PFSK-1 (cell line): ENCODE measurements around the gene APBB2.
A peak's percentile ranks its signal among the peaks of the same experiment; 100 is the strongest.

ENCODE experiments used
- FOXP2 ChIP-seq: optimal IDR thresholded peaks from 2 replicates; pipeline ENCODE3; 2011; ENCODE audit warnings: borderline replicate concordance, control low read depth, inconsistent platforms; ENCODE audit not compliant: insufficient read depth; ENCODE audit errors: extremely low read length, extremely low read depth
- POLR2AphosphoS5 ChIP-seq: IDR thresholded peaks from 2 replicates; pipeline ENCODE4 v1.6.1; 2012; ENCODE audit warnings: low read depth, mild to moderate bottlenecking, control low read depth, low read length, moderate library complexity
- REST ChIP-seq, 2 experiments: IDR thresholded peaks; 2 replicates each; pipeline versions ENCODE4 v1.6.1 to v1.8.0; 2011 to 2012; ENCODE audit warnings: low read depth in 2 of 2, low read length in 2 of 2, control low read depth in 1 of 2, inconsistent platforms in 1 of 2, mild to moderate bottlenecking in 1 of 2, moderate library complexity in 1 of 2; ENCODE audit not compliant: insufficient read depth in 1 of 2
- SIN3A ChIP-seq: IDR thresholded peaks from 2 replicates; pipeline ENCODE4 v1.6.1; 2012; ENCODE audit warnings: mild to moderate bottlenecking, low read length, moderate library complexity, borderline replicate concordance; ENCODE audit not compliant: insufficient read depth
- TAF1 ChIP-seq: IDR thresholded peaks from 2 replicates; pipeline ENCODE4 v1.6.1; 2012; ENCODE audit warnings: low read length, control low read depth, borderline replicate concordance; ENCODE audit not compliant: insufficient read depth

APBB2 gene

GRCh38 chr4:40916880-40917279, 297.5 kb downstream of the APBB2 start:
- TF ChIP-seq FOXP2 (peak; percentile 36), POLR2AphosphoS5 (no peak)

DNA sequence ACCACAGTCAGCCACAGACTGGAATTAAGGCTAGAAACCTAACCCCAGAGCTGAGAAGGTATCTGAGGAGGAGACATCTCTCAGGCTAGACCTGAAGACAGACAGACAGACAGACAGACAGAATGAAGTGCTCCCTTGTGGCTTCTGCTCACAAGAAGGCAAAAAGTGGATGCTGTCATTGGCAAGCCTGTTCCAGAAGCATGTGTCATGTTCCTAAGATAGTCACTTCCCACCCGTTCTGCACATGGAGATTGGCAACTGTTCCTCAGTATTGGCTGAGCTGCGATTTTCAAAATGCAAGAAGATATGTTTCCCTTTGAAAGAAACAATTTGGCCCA, 298.2 kb downstream of the APBB2 start:
- TF ChIP-seq REST (IDR thresholded peaks at IDR 0.05; ENCODE audit: insufficient read depth in 1 of 2, low read depth in 2 of 2, low read length in 2 of 2), result no peak
- no peak for TF ChIP-seq POLR2AphosphoS5
- TF ChIP-seq TAF1, result no peak
- no peak for TF ChIP-seq SIN3A
- no peak for TF ChIP-seq FOXP2

GRCh38 chr4:40915318-40916217, 298.8 kb downstream of the APBB2 start:
- TF ChIP-seq REST (IDR thresholded peaks at IDR 0.05; ENCODE audit: insufficient read depth in 1 of 2, low read depth in 2 of 2, low read length in 2 of 2) (no peak), POLR2AphosphoS5 (no peak), SIN3A (no peak), TAF1 (no peak), FOXP2 (no peak)

DNA sequence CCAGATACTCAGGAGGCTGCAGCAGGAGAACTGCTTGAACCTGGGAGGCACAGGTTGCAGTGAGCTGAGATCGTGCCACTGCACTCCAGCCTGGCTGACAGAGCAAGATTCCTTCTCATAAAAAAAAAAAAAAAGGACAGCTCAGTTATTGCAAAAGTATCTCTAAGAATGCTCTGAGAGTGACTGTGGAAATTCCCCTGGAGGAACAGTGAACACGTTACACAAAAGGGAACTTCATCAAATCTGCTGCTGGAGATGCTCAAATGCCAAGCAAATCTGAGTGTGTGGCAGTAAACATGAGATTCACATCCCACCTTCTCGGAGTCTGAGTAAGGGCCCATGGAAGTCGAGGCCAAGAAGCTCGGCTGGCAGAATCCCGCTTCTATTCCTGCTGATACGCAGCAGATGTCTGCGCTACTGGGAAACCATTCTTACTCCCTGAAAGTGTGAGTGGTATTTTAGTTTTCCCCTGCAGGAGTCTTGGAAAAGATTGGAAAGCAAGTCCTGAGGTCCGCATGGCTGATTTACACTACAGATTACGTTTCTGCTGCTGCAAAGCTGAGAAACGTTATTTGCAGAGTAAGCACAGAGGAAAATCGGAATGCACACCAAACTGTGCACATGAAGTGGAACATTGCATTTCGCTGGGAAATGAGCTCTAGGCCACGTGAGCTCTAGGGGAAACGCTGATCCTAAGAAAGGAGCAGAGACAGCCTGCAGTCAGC, 301.7 kb downstream of the APBB2 start:
- TF ChIP-seq FOXP2 (no peak), TAF1 (no peak), POLR2AphosphoS5 (no peak), SIN3A (no peak), REST (IDR thresholded peaks at IDR 0.05; ENCODE audit: insufficient read depth in 1 of 2, low read depth in 2 of 2, low read length in 2 of 2) (no peak)

GRCh38 chr4:40910706-40911105, 303.6 kb downstream of the APBB2 start:
- TF ChIP-seq TAF1 (no peak), FOXP2 (no peak), SIN3A (no peak), POLR2AphosphoS5 (no peak), REST (IDR thresholded peaks at IDR 0.05; ENCODE audit: insufficient read depth in 1 of 2, low read depth in 2 of 2, low read length in 2 of 2) (no peak)
